Astrocyte of the hippocampus (primary cell): ENCODE measurements around the gene FOXL3.

ENCODE experiments used
- DNase-seq: peaks from one replicate; pipeline ENCODE4 v3.0.0; 2011; ENCODE audit warnings: low read depth, low spot score

FOXL3 gene

DNA sequence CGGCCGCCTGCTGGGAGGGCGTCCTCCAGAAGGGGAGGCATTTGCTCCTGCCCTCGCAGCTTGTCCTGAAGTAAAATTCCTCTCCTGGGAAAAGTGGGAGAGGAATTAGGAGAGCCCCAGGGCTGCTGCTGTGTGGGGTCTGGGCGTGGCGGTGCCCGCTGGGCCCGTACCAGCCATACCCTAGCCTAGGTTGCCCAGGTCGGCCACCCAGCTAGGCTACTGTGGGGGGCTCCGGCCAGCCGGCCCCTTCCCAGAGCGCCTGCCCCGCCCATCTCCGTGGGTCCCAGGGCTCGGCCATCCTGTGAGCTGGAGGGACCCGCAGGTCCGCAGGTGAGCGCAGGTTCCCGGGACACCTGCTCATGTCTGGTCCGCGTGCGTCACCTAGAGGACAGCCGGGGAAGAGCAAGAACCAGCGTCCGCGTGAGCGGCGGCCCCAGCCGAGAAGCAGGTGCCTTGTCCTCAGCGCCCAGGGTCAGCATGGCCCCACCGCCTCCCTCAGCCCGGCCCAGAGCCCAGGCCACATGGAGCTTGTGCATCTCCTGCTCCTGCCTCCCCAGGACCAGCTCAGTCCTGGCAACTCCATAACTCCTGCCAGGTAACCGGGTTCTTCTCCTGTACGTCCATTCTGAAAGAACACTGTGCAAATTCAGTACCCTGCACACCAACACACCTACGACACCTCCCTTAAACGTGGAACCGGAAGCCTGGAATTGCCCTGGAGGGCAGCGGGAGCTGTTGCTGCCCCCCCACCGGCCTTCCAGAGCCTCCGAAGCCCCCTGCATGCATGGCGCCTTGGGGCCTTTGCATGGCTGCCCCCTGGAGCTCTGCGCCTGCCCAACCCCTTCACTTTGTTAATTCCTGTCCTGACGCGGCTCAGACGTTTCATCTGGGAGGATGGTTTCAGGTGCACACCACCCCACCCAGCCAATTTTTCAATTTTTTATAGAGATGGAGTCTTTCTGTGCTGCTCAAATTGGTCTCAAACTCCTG lies 22.8 kb upstream of the FOXL3 start:
- DNase-seq = no peak

DNA sequence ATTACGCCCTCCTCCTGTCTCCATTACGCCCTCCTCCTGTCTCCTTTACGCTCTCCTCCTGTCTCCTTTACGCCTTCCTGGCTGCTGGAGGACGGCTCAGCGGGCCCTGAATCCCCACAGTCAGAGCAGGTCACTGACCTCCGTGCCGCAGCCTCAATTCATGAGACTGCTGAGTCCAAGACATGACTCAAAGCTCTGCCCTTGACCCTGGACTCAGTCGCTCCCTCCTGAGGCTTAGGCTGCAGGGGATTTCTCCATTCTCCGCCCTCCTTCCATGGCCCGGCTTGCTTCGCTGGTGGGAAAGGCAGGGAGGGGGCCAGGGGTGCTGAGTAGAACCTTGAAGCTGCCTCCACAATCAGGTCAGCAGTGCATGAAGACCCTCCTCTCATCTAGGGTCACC lies 21.0 kb upstream of the FOXL3 start:
- DNase-seq = no peak

DNA sequence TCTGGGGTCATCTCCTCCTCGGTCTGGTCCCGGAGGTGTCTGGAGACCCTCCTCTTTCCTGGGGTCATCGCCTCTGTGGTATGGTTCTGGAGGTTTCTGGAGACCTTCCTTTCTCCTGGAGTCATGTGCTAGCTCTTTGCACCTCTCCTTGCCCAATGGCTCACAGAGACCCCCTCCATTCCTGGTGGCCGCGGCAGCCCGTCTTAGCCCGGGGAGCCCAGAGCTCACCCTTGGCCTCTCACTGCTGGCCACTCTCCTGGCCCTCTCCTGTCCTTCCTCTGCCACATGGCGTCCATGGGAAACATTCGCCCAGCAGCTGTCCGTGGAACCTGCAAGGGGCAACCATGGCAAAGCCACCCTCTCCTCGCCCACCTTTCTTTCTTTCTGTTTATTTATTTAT lies 20.2 kb upstream of the FOXL3 start:
- no peak for DNase-seq

DNA sequence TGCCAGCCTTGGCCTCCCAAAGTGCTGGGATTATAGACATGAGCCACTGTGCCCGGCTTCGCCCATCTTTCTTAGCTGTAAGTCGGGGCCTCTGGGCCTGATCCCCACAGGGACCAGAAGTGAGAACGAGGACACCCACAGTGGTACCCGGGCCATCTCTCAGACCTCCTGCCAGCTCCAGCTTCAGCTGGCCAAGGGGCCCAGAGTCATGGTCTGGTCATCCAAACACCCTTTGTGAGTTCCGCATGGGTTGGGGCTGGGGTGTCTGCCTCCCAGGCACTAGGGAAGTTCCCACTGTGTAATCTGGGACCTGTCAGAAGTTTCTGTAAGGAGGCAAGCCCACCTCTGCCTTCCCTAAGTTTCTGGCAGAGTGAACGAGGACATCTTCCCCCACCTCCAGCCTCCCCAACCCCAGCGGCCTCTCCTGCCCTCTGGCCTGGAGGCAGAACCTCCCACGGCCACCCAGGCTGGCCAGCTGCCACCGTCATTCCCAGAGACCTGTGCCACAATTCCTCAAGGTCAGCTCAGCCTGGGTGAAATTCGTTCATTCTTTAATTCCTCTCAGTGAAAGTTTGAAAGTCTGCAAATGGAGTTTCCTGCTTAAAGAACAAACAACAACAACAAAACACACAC lies 19.5 kb upstream of the FOXL3 start:
- no peak for DNase-seq

DNA sequence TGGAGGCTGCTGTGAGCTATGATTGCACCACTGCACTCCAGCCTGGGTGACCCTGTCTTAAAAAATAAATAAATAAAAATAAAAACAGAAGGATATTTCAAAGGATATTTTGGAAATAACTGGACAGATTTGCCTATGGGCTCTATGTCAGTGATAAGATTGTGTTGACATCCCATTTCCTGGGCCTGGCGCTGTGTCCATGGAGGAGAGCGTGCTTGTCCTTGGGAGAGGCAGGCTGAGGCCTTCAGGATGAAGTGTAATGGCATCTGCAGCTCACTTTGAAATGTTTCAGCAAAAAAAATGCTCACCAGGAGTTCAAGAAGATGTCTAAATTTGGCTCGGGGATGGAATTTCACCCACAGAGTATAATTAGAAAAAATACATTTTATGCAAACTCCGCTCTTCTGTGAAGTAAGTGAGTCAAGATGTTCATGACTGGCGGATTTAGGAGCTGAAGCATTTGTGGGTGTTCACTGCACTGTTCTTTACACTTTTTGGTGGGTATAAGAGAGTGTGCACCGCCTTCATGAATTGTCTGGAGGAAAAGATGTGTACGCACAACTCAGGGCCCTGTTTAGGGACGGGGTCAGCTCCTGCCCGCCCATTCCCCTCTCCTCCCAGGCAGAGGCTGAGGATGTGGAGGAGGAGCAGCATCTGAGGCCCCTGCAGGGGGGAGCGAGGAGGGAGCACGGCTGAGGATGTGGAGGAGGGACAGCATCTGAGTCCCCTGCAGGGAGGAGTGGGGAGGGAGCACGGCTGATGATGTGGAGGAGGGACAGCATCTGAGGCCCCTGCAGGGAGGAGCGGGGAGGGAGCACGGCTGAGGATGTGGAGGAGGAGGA lies 18.5 kb upstream of the FOXL3 start:
- no peak for DNase-seq

DNA sequence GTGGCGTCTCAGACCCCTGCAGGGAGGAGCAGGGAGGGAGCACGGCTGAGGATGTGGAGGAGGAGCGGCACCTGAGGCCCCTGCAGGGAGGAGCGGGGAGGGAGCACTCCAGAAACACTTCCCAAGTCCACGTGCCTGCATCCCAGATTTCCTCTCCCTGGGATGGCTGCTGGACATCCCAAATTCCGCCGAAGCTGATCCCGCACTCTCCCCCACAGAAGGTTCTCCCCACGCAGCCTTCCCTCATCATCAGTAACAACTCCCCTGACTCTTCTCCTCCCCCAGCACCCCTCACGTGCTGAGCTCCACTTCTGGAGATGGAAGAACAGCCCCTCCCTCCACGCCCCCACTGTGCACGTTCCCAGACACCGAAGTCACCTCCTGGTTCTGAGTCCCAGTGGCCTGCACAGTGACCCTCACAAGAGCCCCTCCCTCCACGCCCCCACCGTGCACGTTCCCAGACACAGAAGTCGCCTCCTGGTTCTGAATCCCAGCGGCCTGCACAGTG lies 17.8 kb upstream of the FOXL3 start:
- no peak for DNase-seq

DNA sequence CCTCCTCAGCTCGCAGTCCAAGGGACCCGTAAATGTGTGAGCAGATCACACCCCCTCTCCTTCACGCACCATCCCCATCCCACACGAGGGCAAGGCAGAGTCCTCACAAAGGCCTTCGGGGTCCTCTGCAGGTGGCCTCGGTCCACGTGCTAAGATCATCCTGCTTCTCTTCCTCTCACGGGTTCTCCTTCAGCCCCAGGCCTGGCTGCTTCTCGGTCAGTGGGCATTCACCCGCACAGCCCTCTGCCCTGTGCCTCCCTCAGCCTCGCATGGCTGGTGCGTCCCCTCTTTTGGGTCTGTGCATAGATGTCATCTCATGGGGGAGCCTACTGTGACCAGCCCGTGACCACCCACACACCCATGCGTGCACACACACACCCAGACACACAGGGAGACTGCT lies 17.3 kb upstream of the FOXL3 start:
- no peak for DNase-seq

DNA sequence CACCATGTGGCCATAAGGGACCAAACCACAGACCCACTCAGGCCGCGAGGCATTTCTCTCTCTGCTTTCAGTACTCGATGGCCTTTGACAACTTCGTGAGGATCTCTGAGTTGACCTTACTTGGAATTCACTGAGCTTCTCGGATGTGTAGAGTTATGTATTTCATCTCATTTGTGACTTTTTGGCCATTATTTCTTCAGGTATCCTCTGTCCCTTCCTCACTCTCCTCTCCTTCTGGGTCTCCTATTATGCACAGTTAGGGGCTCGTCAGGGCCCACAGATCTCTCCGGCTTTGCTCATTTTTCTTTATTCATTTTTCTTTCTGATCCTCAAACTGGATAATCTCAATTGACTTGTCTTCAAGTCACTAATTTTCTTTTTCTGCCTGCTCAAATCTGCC lies 16.6 kb upstream of the FOXL3 start:
- DNase-seq = no peak

DNA sequence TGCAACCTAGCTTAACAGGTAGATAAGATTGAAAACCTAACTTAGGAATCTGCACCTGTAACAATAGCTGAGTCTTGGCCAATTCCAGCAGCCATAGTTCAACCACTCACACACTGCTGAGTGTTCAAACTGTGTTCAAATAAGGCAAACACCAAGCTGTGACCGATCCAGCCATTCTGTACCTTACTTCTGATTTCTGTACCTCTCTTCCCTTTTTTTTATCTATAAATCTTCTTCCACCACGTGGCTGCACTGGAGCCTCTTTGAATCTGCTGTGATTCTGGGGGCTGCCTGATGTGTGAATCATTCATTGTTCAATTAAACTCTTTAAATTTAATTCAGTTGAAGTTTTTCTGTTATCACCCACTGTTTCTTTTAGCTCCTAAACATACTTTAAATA lies 15.7 kb upstream of the FOXL3 start:
- DNase-seq = no peak

DNA sequence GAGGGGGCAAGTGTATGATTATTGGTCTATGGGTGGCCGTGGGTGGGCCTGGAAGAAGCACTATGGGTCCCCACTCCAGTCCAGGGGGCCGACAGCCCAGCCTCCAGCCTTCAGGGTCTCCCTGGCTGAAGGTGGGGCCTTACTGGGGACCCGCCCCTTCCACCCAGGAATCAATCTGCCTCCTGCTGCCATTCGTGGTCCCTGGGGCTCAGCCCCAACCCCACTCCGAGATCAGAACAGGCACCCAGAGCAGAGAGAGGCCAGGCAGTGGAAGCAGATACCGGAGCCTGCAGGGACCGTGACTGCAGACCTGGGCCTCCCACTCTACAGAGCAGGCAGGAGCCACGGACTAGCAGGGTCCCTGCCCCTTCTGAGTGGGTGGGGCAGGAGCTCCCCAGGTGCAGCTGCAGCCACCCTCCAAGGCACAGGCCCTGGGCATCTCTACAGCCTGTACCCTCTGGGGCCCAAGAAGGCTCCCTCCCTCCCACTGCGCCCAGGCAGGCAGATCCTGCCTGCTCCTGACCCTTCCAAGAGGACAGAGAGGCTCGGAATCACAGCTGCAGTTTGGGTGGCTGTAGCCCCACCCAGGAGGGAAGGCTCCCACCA lies 13.6 kb upstream of the FOXL3 start:
- no peak for DNase-seq

DNA sequence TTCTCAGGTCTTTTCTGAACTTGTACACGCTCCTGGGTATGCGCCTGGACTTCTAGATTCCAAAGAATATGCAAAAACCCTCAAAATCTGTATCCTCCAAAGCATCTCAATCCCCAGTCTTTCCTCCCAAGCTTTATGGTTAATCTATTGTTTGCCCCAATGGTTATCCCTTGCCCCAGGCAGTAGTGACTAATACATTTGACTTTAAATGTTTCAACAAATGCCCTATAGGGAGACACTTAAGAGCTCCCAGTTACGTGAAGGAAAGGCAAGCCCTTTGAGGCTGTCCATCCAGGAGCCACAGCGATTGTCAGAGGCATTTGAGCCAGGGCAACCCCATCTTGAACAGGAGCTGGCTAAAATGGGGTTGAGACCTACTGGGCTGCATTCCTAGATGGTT lies 12.7 kb upstream of the FOXL3 start:
- no peak for DNase-seq

DNA sequence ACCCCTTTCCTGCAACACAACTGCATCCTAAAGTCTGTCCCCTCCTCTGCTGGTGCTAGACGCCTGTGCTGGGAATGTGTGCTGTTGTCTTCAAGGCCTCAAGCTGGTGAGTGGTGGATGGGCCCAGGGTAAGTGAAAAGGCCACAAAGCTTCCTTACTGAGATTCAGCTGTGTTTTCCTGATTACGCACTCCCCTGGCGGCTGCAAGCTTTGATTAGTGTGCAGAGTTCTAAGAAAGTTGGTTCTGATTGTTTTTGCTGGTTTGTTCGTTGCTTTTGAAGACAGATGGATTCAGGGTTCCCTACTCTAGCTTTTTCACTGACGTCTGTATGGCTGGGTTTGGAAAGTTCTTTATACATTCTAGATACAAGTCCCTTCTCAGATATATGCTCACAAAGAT lies 11.9 kb upstream of the FOXL3 start:
- DNase-seq = no peak

DNA sequence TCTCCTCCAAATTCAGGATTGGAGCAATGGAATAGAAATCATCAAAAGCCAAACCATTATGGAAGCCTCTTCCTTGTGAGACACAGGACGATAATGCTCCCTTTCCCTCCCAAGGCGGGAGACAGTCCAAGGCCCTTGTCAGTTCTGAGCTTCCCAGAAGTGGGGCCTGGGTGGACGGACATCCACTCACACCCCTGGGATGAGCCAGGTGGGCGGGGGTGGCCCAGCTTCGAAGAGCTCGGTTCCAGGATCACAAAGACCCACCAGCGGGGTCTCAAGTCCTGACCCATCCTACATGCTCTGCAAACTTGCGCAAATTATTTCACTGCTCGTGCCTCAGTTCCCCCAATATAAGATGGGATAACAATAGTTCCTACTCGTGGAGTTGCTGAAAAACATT lies 10.1 kb upstream of the FOXL3 start:
- no peak for DNase-seq

DNA sequence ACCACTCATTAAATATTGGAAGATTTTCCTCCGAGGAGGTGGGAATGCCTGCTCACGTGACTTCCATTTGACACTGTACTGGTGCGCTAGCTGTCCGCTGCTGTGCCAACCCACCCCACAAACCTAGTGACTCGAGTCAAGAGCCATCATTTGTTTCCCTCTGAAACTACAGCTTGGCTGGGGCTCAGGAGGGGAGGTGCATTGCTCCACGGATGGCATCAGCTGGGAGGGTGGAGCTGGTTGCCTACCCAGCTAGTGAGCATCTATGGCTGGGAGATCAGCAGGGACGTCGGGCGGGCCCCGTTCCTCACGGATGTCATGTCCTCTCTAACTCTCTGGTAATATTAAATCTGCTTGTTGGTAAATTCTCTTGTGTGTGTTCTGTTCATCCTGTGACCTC lies 9.5 kb upstream of the FOXL3 start:
- DNase-seq = no peak

DNA sequence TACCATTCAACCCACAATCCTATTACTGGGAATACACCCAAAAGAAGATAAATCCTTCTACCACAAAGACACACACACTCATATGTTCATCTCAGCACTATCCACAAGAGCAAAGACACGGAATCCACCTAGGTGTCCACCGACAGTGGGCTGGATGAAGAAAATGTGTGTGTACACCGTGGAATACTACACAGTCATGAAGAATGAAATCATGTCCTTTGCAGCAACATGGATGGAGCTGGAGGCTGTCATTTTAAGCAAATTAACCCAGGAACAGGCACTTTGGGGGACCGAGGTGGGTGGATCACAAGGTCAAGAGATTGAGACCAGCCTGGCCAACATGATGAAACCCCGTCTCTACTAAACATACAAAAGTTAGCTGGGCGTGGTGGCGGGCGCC lies 8.3 kb upstream of the FOXL3 start:
- no peak for DNase-seq

DNA sequence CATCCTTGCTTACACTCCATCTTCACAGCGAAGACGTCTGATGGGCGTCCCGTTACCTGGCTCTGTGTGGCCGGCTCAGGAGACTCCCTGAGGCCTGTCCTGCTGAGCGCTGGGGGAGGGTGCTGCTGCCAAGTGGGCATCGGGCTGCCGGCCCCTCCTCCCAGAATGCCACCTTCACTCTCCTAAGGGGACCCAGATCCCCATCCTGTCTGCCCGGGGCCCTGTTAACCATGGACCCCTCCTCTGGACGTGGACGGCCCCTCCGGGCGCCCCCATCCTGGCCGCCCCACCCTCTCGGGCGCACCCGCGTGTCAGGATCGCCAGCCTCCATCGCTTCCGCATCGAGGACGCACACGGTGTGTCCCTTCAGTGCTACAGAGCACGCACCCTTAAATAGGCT lies 7.3 kb upstream of the FOXL3 start:
- no peak for DNase-seq

DNA sequence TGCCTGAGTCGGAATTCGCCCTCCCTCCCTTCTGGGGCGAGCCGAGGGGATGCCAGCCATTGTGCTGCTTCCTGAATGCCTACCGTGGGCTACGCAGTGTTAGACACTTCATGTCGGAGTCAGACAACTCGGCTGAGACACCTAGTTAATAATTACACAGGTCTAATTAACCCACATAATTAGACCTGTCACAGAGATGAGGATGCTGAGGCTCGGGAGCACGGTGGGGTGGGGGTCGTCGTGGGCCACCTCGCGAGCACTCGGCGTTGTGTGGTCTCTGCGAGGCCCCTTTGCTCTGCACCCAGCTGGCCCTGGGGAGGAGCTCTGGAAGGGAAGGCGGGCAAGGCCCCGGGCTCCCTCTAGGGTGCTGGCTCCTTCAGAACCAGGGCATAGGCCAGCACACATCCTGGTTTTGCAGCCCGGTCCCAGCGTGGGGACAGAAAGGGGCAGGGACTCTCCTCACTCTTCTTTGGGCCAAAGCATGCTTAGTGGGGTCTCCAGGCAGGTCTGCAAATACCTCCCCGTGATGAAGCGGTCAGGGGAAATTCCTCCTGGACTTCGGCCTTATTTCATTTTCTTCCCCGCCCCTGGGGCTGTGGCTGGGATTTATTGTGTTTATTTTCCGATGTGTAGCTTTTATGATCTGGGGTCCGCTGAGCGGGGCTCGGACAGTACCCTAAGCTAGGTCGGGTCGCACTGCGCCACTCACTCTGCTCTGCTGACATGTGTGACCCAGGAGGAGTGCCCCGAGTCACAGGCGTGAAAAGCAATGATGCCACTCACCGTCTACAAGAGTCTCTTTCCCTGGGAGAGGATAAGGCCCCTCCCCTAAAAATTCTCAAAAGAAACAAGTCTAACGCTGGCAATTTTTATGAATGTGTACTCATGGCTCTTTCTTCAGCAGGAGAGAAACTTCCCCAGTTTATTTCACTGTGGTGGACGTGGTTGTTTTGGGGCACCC lies 4.9 kb upstream of the FOXL3 start:
- DNase-seq = no peak

DNA sequence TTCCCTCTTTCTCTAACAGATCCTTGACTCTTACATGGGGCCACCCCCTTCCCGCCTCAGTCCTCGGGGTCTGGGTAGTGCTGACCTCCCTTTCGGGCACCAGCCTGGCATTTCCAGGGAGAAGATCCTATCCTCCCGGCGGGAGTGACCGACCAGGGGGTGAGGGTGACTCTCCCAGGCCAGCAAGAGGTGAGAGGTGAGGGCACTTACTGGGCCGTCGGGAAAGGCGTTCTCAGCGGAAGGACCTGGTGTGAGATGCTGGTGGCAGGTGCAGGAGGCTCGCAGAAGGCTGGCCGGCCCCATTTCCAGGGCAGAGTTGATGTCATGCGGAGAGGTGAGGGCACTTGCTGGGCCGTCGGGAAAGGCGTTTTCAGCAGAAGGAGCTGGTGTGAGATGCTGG lies 4.2 kb upstream of the FOXL3 start:
- no peak for DNase-seq

DNA sequence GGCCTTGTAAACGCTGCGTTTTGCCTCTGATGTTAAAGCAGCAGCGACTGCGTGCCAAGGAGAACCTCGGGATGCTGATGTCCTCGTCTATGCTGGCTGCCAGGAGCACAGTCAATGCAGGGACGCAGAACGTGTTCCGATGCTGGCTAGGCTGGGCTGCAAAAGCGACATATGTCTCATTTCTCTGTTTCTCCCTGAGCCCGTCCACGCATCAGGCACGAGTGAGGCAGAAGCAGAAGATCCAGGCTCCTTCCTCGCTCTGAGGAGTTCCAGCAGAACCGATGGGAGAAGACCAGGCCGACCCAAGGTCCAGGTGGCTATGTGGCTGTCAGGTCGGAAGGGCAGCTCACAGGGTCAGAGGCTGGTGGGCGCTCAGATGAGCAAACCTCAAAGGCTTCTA lies 3.7 kb upstream of the FOXL3 start:
- DNase-seq = no peak

DNA sequence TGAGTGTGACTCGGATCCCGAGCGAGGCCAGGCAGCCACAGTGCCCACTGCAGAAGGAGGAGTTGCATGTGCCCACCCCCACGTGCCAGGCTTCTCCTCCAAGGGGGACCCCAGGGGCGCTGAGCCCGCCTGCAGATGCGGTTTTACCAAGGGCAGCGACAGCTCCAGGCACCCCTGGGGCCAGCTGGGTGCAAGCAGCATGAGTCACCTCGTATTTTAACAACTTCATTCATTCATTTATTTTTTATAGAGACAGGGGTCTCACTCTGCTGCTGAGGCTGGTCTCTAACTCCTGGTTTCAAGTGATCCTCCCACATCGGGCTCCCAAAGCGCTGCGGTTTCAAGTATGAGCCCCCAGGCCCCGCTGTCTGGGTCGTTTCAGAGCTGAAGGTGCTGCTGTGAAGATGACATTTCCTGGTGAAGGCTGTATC lies 1.3 kb upstream of the FOXL3 start:
- no peak for DNase-seq
